HepG2 (cell line): ENCODE measurements around the gene COA1. TPM values are rescaled to one million over a fixed set of nuclear protein-coding genes. Genes with fewer than 3 reads are reported as not detected.

ENCODE experiments used
- ATF5 ChIP-seq: sonication (generic); formaldehyde crosslinking; IDR thresholded peaks from 2 replicates; pipeline ENCODE4 v1.4.0; 2020; ENCODE audit warnings: mild to moderate bottlenecking, low read depth, missing genetic modification reagents
- CBX1 ChIP-seq: IDR thresholded peaks from one replicate; pipeline ENCODE4 v1.6.1; 2016; ENCODE audit warnings: antibody characterized with exemption, low read depth
- E2F1 ChIP-seq: sonication (generic); formaldehyde crosslinking; IDR thresholded peaks from 2 replicates; pipeline ENCODE4 v1.5.0; 2020; ENCODE audit warnings: missing genetic modification reagents
- HBP1 ChIP-seq: IDR thresholded peaks from 2 replicates; pipeline ENCODE4 v1.6.1; 2016; ENCODE audit warnings: low read depth, control low read depth
- HNRNPLL ChIP-seq: fragments of 200-400 bp; formaldehyde crosslinking; IDR thresholded peaks from 2 replicates; pipeline ENCODE4 v1.6.1; 2017; ENCODE audit warnings: mild to moderate bottlenecking, low read depth, low read length; ENCODE audit not compliant: poor library complexity, severe bottlenecking
- MAF1 ChIP-seq: sonication (generic); formaldehyde crosslinking; IDR thresholded peaks from 2 replicates; pipeline ENCODE4 v1.5.0; 2020; ENCODE audit warnings: missing genetic modification reagents, borderline replicate concordance
- MIXL1 ChIP-seq: IDR thresholded peaks from 2 replicates; pipeline ENCODE4 v1.6.1; 2016
- NFIC ChIP-seq: IDR thresholded peaks from 2 replicates; pipeline ENCODE4 v1.6.1; 2012; ENCODE audit warnings: mild to moderate bottlenecking, low read length, inconsistent platforms
- NFYC ChIP-seq: IDR thresholded peaks from 2 replicates; pipeline ENCODE4 v1.6.1; 2016; ENCODE audit warnings: missing genetic modification reagents, missing compliant biosample characterization
- PHF20 ChIP-seq: sonication (generic); formaldehyde crosslinking; IDR thresholded peaks from 2 replicates; pipeline ENCODE4 v1.5.0; 2020; ENCODE audit warnings: mild to moderate bottlenecking, missing genetic modification reagents
- RBFOX2 ChIP-seq: fragments of 200-400 bp; formaldehyde crosslinking; IDR thresholded peaks from 2 replicates; pipeline ENCODE4 v1.6.1; 2017; ENCODE audit warnings: low read depth, mild to moderate bottlenecking, low read length
- SMARCC2 ChIP-seq: fragments of 450-650 bp; IDR thresholded peaks from 2 replicates; pipeline ENCODE4 v1.6.1; 2017; ENCODE audit warnings: antibody characterized with exemption, mild to moderate bottlenecking
- SRSF1 ChIP-seq: fragments of 200-400 bp; formaldehyde crosslinking; optimal IDR thresholded peaks from 2 replicates; pipeline ENCODE3; 2017; ENCODE audit warnings: mild to moderate bottlenecking, low read depth, low read length, moderate library complexity
- ZBTB37 ChIP-seq: sonication (generic); formaldehyde crosslinking; IDR thresholded peaks from 2 replicates; pipeline ENCODE4 v1.4.0; 2020; ENCODE audit warnings: mild to moderate bottlenecking, missing genetic modification reagents
- ZBTB44 ChIP-seq: sonication (generic); formaldehyde crosslinking; IDR thresholded peaks from 2 replicates; pipeline ENCODE4 v1.4.0; 2020; ENCODE audit warnings: missing genetic modification reagents
- ZC3H4 ChIP-seq: sonication (generic); formaldehyde crosslinking; IDR thresholded peaks from 2 replicates; pipeline ENCODE4 v1.4.0; 2020; ENCODE audit warnings: missing genetic modification reagents, borderline replicate concordance
- ZFP90 ChIP-seq: sonication (generic); formaldehyde crosslinking; IDR thresholded peaks from 2 replicates; pipeline ENCODE4 v1.8.0; 2022; ENCODE audit warnings: missing genetic modification reagents, mild to moderate bottlenecking, inconsistent platforms, borderline replicate concordance
- ZFY ChIP-seq: sonication (generic); formaldehyde crosslinking; IDR thresholded peaks from 2 replicates; pipeline ENCODE4 v1.4.0; 2020; ENCODE audit warnings: missing genetic modification reagents
- ZNF34 ChIP-seq: sonication (generic); formaldehyde crosslinking; IDR thresholded peaks from 2 replicates; pipeline ENCODE4 v1.4.0; 2020; ENCODE audit warnings: mild to moderate bottlenecking, missing genetic modification reagents, borderline replicate concordance
- ZNF431 ChIP-seq: sonication (generic); formaldehyde crosslinking; IDR thresholded peaks from 2 replicates; pipeline ENCODE4 v1.9.0; 2022; ENCODE audit warnings: missing genetic modification reagents, low read depth, mild to moderate bottlenecking, borderline replicate concordance
- ZNF558 ChIP-seq: sonication (generic); formaldehyde crosslinking; IDR thresholded peaks from 2 replicates; pipeline ENCODE4 v1.9.0; 2022; ENCODE audit warnings: mild to moderate bottlenecking, missing genetic modification reagents, borderline replicate concordance
- ZNF619 ChIP-seq: sonication (generic); formaldehyde crosslinking; IDR thresholded peaks from 2 replicates; pipeline ENCODE4 v1.4.0; 2020; ENCODE audit warnings: mild to moderate bottlenecking, missing genetic modification reagents
- ZNF761 ChIP-seq: sonication (generic); formaldehyde crosslinking; conservative IDR thresholded peaks from 2 replicates; pipeline ENCODE4 v1.4.0; 2020; ENCODE audit warnings: mild to moderate bottlenecking, missing genetic modification reagents
- ZNF788 ChIP-seq: sonication (generic); formaldehyde crosslinking; IDR thresholded peaks from 2 replicates; pipeline ENCODE4 v1.5.0; 2020; ENCODE audit warnings: mild to moderate bottlenecking, missing genetic modification reagents, borderline replicate concordance
- polyA plus RNA-seq, 8 experiments: library from polyadenylated mRNA; depleted of rRNA in 3 of 8; stranded (reverse) in 7 of 8; unstranded in 1 of 8; fragments of >200 nt; fragmentation: Illumina TruSeq in 4 of 8; extraction: Trizol in 4 of 8; gene quantifications; 2 replicates each; pipeline versions ENCODE4 v1.2.1 to v1.2.3, GENCODE V29; 2011 to 2016; ENCODE audit warnings: low read depth in 4 of 8, missing spikeins in 1 of 8, mixed read lengths in 1 of 8; ENCODE audit not compliant: insufficient read depth in 1 of 8
- total RNA-seq, 5 experiments: library from RNA; depleted of rRNA; stranded (reverse); fragments of >200 nt; fragmentation: Illumina TruSeq; extraction: Trizol; gene quantifications; 2 replicates each; pipeline ENCODE4 v1.2.3, GENCODE V29; 2016; ENCODE audit warnings: low read depth in 1 of 5

The COA1 gene
- total and polyA plus RNA-seq, 2 of the 13 experiments (the other 11 are each of a cell fraction or from before 2014, with no cell fraction given), result 33.2 to 65.7 TPM

- no peak for TF ChIP-seq ATF5 (CRISPR knock-in tag)
- TF ChIP-seq E2F1 (CRISPR knock-in tag), result no peak
- TF ChIP-seq ZC3H4, result no peak
- peak; percentile 85 for TF ChIP-seq HNRNPLL
- TF ChIP-seq ZNF788, result 0 out of 2 replicates have a peak, but pooled peaks have one; percentile 2
- no peak for TF ChIP-seq MAF1
- no peak for TF ChIP-seq ZNF619 (CRISPR knock-in tag)
- TF ChIP-seq HBP1, result no peak
- no peak for TF ChIP-seq ZBTB44 (CRISPR knock-in tag)
- TF ChIP-seq ZBTB37 (CRISPR knock-in tag), result no peak
- no peak for TF ChIP-seq MIXL1 (CRISPR knock-in tag)
- 0 out of 2 replicates have a peak, but pooled peaks have one; percentile 8 for TF ChIP-seq PHF20 (CRISPR knock-in tag)
- no peak for TF ChIP-seq SRSF1
- TF ChIP-seq ZNF761 (CRISPR knock-in tag), result 0 out of 2 replicates have a peak, but pooled peaks have one; percentile 2
- TF ChIP-seq RBFOX2, result peak; percentile 27
- TF ChIP-seq CBX1, result no peak
- TF ChIP-seq NFIC, result no peak
- TF ChIP-seq NFYC (CRISPR knock-in tag), result no peak
- TF ChIP-seq SMARCC2, result no peak
- TF ChIP-seq ZFY (CRISPR knock-in tag), result peak; percentile 74
- TF ChIP-seq ZNF558 (CRISPR knock-in tag), result 0 out of 2 replicates have a peak, but pooled peaks have one; percentile 12
- TF ChIP-seq ZNF431 (CRISPR knock-in tag), result peak; percentile 6; the same call in 1 of the 2 replicates
- TF ChIP-seq ZFP90 (CRISPR knock-in tag), result no peak
- TF ChIP-seq ZNF34, result no peak
These were observed 29.7 kb upstream of the COA1 start (continued) for GRCh38 chr7:43758822-43759683.
